ENCODE measurements around the gene NUBP2. TPM values are rescaled to one million over a fixed set of nuclear protein-coding genes. Genes with fewer than 3 reads are reported as not detected.

The NUBP2 gene
- total and polyA plus RNA-seq, 2 donors (not counting 3 experiments of a cell fraction or from before 2014, with no cell fraction given): 55.0 to 69.6 TPM

DNA sequence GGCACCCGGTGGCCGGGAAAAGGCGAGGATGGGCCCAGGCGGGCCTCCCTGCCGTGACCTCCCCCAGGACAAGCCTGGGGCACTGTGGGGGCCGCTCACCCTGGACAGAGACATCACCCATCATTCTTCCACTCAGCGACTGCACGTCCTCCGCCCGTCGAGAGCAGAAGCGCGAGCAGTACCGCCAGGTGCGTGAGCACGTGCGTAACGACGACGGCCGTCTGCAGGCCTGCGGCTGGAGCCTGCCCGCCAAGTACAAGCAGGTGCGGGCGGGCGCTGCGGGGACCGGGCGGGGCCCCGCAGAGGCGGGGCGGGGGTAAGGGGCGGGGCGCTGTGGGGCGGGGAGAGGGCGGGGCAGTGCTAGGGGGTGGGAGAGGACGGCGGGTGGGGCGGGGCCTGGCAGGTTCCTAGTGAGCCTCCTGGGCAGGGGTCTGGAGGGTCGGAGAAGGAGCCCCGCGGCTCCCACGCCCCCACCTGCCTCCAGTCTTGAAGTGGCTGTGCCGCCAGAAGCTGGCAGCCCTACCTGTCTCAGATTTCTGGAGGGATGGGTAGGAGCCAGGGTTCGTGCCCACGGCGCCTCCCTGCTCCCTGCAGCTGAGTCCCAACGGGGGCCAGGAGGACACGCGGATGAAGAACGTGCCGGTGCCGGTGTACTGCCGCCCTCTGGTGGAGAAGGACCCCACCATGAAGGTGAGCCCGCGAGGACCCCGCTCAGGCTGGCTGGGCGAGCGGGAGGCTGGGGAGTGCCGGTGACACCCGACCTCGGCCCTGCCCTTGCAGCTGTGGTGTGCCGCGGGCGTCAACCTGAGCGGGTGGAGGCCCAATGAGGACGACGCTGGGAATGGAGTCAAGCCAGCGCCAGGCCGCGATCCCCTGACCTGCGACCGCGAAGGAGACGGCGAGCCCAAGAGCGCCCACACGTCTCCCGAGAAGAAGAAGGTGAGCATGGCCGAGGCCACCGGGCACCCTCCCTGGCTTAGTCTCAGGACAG, 18.9 kb upstream of the NUBP2 start:
- peaks cover 5 to 58% of the 10 kb centered on the region in 2 experiments for H3K36me3 ChIP-seq (ENCODE audit: control insufficient read depth in 2 of 2, extremely low read depth in 1 of 2, insufficient read depth in 2 of 2, low read length in 2 of 2)
- no peaks in the 10 kb centered on the region for H3K27me3 ChIP-seq (ENCODE audit: control insufficient read depth in 2 of 2, insufficient read depth in 2 of 2, low read length in 2 of 2)
- dilution Hi-C loops (cut with MboI; ENCODE audit: extremely low pct_ligation_motif_present, low sequenced_read_pairs): no loop called here
- H3K9me1 ChIP-seq (replicated peaks; ENCODE audit: control insufficient read depth, extremely low read depth, insufficient read depth, low read length): no peaks in the 10 kb centered on the region
- H3K4me3 ChIP-seq (replicated peaks in 1 of 3; ENCODE audit: insufficient read depth in 1 of 3, low read depth in 1 of 3, low read length in 3 of 3): no peak overlapping the region
- H2AFZ ChIP-seq (ENCODE audit: low read depth, low read length): no peak overlapping the region
- TF ChIP-seq MYC (IDR thresholded peaks at IDR 0.05; ENCODE audit: low read depth, low read length): no peak
- TF ChIP-seq, protein P1, sequence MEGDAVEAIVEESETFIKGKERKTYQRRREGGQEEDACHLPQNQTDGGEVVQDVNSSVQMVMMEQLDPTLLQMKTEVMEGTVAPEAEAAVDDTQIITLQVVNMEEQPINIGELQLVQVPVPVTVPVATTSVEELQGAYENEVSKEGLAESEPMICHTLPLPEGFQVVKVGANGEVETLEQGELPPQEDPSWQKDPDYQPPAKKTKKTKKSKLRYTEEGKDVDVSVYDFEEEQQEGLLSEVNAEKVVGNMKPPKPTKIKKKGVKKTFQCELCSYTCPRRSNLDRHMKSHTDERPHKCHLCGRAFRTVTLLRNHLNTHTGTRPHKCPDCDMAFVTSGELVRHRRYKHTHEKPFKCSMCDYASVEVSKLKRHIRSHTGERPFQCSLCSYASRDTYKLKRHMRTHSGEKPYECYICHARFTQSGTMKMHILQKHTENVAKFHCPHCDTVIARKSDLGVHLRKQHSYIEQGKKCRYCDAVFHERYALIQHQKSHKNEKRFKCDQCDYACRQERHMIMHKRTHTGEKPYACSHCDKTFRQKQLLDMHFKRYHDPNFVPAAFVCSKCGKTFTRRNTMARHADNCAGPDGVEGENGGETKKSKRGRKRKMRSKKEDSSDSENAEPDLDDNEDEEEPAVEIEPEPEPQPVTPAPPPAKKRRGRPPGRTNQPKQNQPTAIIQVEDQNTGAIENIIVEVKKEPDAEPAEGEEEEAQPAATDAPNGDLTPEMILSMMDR (IDR thresholded peaks at IDR 0.05; ENCODE audit: extremely low read depth in 1 of 2, insufficient read depth in 1 of 2, low read depth in 1 of 2, low read length in 2 of 2): peak; percentile 26 to 49
- ChIA-PET CTCF (interaction anchor here (0.7 to 1.6 kb wide), 2 partner anchors 40 to 58 kb away, joined by 4 read pairs; partner anchors contain the start of gene MAPK8IP3), POLR2A (no interaction called here)
- no peak overlapping the region for H3K9ac ChIP-seq (replicated peaks; ENCODE audit: extremely low read depth, insufficient read depth, low read length)
- BruUV-seq (replicated peaks): no TSS peak
- DNase-seq (ENCODE audit: low read depth, low spot score): no peak
- no peaks in the 10 kb centered on the region for H3K9me3 ChIP-seq (replicated peaks; ENCODE audit: control insufficient read depth, insufficient read depth, low read length)
- H4K20me1 ChIP-seq (replicated peaks; ENCODE audit: control insufficient read depth, extremely low read depth, insufficient read depth, low read length): no peaks in the 10 kb centered on the region
- H3K4me1 ChIP-seq (ENCODE audit: control insufficient read depth, extremely low read depth, insufficient read depth, low read length): no peaks in the 10 kb centered on the region
- H3K79me2 ChIP-seq (ENCODE audit: control insufficient read depth, insufficient read depth, low read length): no peaks in the 10 kb centered on the region
- intact Hi-C loops (cut with micrococcal nuclease): no loop called here
- no peak overlapping the region for H3K27ac ChIP-seq (ENCODE audit: insufficient read depth, low read depth, low read length)
- FAIRE-seq: no peak
- no peak overlapping the region for H3K4me2 ChIP-seq (ENCODE audit: insufficient read depth, low read length)

DNA sequence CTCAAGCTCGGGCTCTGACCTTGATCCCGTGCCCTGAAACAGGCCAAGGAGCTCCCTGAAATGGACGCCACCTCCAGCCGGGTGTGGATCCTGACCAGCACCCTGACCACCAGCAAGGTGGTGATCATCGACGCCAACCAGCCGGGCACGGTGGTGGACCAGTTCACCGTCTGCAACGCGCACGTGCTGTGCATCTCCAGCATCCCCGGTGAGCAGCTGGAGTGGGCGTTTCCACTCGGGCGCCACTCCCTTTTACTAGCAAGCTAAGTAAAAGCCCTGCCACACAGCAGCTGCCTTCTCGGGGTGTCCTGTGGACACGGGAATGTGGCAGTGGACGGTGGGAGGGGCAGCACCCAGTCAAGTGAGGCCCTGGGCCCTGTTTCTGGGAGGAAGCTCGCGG, 17.8 kb upstream of the NUBP2 start:
- no peaks in the 10 kb centered on the region for H3K4me1 ChIP-seq (ENCODE audit: control insufficient read depth, extremely low read depth, insufficient read depth, low read length)
- H3K9ac ChIP-seq (replicated peaks; ENCODE audit: extremely low read depth, insufficient read depth, low read length): no peak overlapping the region
- H3K36me3 ChIP-seq (ENCODE audit: control insufficient read depth in 2 of 2, extremely low read depth in 1 of 2, insufficient read depth in 2 of 2, low read length in 2 of 2): peaks cover 5 to 59% of the 10 kb centered on the region in 2 experiments
- no peaks in the 10 kb centered on the region for H3K9me1 ChIP-seq (replicated peaks; ENCODE audit: control insufficient read depth, extremely low read depth, insufficient read depth, low read length)
- FAIRE-seq (no peak), DNase-seq (ENCODE audit: low read depth, low spot score) (no peak)
- ChIA-PET POLR2A (no interaction called here), CTCF (interaction anchor here (0.6 to 1.6 kb wide), 4 partner anchors 18 to 402 kb away, joined by 3 to 4 read pairs (median 4); partner anchors contain the start of genes NUBP2 and SPSB3)
- TF ChIP-seq FOS (IDR thresholded peaks at IDR 0.05; ENCODE audit: borderline replicate concordance, insufficient read depth, low read length) (no peak), GATA2 (IDR thresholded peaks at IDR 0.05; ENCODE audit: insufficient read depth, insufficient read length, low read depth, low read length) (no peak), POLR2A (IDR thresholded peaks at IDR 0.05; ENCODE audit: low read depth, low read length) (no peak), MYC (IDR thresholded peaks at IDR 0.05; ENCODE audit: low read depth, low read length) (no peak), EZH2 (IDR thresholded peaks at IDR 0.05; ENCODE audit: borderline replicate concordance, low read depth, low read length, severe bottlenecking) (no peak), JUN (IDR thresholded peaks at IDR 0.05; ENCODE audit: borderline replicate concordance, insufficient read depth, insufficient read length, low read depth) (no peak), POLR2AphosphoS5 (IDR thresholded peaks at IDR 0.05; ENCODE audit: insufficient read depth, low read depth, low read length) (no peak)
- TF ChIP-seq, protein P2, sequence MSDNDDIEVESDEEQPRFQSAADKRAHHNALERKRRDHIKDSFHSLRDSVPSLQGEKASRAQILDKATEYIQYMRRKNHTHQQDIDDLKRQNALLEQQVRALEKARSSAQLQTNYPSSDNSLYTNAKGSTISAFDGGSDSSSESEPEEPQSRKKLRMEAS (IDR thresholded peaks at IDR 0.05; ENCODE audit: insufficient read depth, insufficient read length): no peak
- TF ChIP-seq, protein P1 (IDR thresholded peaks at IDR 0.05; ENCODE audit: extremely low read depth in 1 of 2, insufficient read depth in 1 of 2, low read depth in 1 of 2, low read length in 2 of 2): no peak
- BruUV-seq (replicated peaks): no TSS peak
- H4K20me1 ChIP-seq (replicated peaks; ENCODE audit: control insufficient read depth, extremely low read depth, insufficient read depth, low read length): no peaks in the 10 kb centered on the region
- H3K27me3 ChIP-seq (ENCODE audit: control insufficient read depth in 2 of 2, insufficient read depth in 2 of 2, low read length in 2 of 2): no peaks in the 10 kb centered on the region
- no peak overlapping the region for H3K4me2 ChIP-seq (ENCODE audit: insufficient read depth, low read length)
- no peaks in the 10 kb centered on the region for H3K9me3 ChIP-seq (replicated peaks; ENCODE audit: control insufficient read depth, insufficient read depth, low read length)
- dilution Hi-C loops (cut with MboI; ENCODE audit: extremely low pct_ligation_motif_present, low sequenced_read_pairs) (no loop called here), intact Hi-C loops (cut with micrococcal nuclease) (no loop called here)
- no peak overlapping the region for H3K4me3 ChIP-seq (replicated peaks in 1 of 3; ENCODE audit: insufficient read depth in 1 of 3, low read depth in 1 of 3, low read length in 3 of 3)
- H2AFZ ChIP-seq (ENCODE audit: low read depth, low read length): no peak overlapping the region
- no peaks in the 10 kb centered on the region for H3K79me2 ChIP-seq (ENCODE audit: control insufficient read depth, insufficient read depth, low read length)
- no peak overlapping the region for H3K27ac ChIP-seq (ENCODE audit: insufficient read depth, low read depth, low read length)
